Mucosa of gallbladder (tissue), 1 donor: ENCODE results near the gene S1PR5. TPM values are rescaled to one million over a fixed set of nuclear protein-coding genes. Genes with fewer than 3 reads are reported as not detected.
"Not testable (repeated sequence)": the region's sequence is repeated elsewhere in the genome, so short reads cannot be mapped to it uniquely, and the experiment has no call there.

ENCODE experiments used
- DNase-seq: peaks from one replicate; pipeline ENCODE4 v3.0.0-alpha.2; 2020; ENCODE audit warnings: low spot score
- total RNA-seq: library from RNA; stranded (reverse); gene quantifications from one replicate; pipeline ENCODE4 v1.2.1, GENCODE V29; 2021
- donor health status: DM: no; HTN: no; CAD: no.

S1PR5 gene, protein sequence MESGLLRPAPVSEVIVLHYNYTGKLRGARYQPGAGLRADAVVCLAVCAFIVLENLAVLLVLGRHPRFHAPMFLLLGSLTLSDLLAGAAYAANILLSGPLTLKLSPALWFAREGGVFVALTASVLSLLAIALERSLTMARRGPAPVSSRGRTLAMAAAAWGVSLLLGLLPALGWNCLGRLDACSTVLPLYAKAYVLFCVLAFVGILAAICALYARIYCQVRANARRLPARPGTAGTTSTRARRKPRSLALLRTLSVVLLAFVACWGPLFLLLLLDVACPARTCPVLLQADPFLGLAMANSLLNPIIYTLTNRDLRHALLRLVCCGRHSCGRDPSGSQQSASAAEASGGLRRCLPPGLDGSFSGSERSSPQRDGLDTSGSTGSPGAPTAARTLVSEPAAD
- total RNA-seq: 0.20 TPM

DNA sequence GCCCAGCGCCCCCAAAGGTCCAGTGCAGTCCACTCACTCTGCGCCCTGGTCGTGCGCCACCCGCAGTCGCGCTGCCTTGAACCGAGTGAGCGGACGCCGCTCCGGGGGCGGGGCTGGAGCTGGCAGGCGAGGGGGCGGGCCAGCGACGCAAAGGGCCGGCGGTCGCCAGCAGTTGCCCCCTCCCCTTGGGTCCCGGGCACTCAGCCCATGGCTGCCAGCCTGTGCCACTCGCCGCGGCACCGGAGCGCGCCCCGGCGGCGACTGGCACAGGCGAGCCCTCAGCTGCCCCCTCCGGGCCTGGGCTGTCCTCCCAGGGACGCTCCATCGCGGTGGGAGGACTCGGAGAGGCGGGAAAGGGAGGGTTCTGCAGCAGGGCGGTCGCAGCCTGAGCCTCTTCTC is at the start of gene S1PR5:
Gene S1PR5, minus strand, starts transcription at position 87 of the 399 bp plus-strand sequence. CDS start 2,436 bp downstream, outside the sequence.
- no peak for DNase-seq

DNA sequence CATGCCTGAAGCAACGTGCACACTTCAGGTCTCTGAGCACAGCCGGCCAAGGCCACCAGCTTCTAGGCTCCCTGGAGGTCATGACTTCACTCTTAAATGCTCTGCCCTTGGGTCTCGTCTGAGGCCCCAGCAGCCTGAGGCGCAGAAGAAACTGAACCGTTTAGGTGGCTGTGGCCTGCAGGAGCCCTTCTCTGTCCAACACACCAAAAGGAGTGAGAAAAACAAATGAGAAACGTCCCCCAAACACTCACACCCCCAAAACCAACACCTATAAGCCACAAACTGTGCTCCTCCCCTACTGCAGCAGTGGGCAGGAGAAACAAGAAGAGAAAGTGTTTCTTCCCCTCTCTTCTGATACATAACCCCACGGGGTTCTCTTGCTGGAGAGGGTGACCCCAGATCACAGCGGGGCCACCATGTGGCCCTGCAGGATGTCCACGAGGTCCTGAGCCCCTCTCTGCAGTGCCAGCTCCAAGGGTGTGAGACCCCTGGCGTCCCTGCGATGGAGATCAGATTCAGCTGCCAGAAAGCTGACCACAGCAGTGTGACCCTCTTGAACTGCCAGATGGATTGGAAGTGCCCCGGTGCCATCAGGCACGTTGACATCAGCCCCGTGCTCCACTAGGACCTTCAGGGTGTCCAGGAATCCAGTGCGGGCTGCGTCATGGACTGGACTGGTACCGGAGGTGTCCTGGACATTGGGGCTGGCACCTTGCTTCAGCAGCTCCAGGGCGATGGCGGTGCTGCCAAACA is 49.6 kb upstream of the S1PR5 start:
- no peak for DNase-seq

DNA sequence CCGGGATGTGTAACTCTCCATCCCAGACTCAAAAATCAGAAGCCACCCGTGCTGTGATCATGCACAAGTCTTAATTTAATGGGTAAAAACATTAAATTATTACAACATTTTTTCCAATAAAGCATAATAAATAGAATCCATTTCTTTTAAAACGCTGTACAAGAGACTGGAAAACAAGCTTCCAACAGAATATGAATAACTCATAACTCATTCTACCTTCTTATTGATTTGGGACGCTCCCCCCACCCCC is 49.1 kb upstream of the S1PR5 start:
- DNase-seq: no peak

DNA sequence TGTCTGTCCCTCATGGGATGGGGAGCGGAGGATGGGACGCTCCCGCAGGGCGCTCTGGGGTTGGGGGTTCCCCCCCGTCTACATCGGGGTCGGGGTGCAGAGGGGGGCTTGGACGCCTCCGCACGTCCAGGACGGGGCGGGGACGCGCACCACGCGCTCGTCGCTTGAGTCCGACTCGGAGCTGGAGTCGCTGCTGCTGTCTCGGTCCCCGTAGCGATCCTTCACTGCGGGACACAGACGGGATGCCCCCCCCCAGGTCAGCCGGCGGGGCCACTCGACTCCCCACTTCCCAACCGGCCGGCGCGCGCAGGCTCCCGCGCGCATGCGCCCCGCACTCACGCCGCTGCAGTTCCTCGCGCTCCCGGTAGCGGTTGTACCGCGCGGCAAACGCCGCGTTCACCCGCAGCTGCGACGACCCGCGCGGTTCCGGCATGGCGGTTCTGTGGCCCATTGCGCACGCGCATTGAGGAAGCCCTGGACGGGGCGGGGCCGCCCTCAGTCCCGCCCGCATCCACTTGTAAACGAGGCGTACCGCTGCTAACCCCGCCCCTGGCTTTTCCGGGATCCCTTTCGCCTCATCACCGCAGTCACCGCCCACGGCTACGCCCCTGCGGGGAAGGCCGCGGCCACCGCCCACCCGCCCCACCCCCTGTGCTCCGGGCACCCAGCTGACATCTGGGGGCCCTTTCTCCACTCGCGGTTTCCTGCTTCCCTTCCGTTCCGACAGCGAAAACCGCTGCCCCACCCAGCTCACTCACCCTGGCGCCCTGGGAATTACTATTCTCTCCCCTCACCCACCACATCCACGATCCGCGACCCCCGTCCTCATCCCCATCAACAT is 48.5 kb upstream of the S1PR5 start, which contains the start of gene KRI1:
Gene KRI1, minus strand, starts transcription at position 444 of the 841 bp plus-strand sequence. Its CDS starts 11 bp downstream, at position 433.
- DNase-seq: peak; percentile 99

DNA sequence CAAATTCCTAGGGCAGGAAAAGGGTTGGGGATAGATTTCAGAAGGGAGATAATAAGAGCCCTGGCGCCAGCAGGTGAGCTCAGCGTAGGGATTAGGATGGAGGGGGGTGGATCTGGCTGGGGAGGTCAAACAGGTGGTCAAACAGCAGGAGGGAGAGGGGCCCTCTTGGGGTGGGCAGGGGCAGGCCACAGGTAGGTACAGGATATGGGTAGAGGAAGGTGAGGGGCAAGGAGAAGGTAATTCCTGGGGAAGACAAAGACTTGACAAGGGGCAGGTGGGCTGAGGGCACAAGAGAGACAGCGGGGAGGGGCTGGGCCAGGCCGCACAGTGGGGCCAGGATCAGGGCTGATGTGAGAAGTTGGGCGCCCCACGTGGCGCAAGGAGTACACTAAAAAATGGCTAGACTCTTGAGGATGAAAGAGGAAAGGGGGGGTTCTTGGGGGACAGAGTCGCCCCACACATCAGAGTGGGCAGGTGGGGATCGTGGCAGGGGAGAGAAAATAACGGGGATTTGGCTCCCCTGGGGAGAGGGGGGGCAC is 47.9 kb upstream of the S1PR5 start:
- DNase-seq: no peak

DNA sequence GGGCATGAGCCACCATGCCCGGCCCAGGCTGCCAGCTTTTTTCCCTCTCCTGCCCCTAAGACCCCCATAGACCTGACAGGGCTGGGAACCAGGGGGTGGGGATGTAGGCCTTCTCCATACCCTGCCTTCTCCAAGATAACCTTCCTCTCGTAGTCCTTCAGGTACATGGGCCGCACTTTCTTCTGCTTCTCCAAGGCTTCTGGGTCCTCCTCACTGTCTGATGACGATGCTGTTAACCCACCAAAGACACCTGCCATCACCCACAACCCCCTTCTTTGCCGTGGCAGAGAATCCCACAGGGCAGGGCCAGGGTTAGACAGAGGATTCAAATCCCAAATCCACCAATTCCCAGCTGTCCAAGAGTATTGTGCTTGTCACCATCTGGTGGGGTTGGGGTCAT is 45.4 kb upstream of the S1PR5 start:
- DNase-seq: no peak

DNA sequence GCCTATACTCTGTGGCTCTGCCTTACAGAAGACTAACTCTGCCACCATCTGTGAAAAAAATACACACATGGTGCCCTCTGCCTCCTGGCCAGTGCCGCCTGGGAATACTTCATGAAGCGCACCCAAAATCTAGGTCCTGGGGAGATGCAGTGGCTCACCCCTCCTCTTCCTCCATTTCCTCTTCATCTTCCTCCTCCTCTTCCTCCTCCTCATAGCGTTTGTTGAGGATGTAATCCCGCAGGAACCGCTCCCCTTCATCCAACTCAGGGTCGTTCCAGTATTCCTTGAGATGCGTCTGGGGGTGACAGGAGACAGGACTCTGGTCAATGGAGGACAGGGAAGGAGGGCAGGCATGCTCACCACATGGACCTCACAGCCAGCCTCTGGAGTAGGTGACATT is 42.9 kb upstream of the S1PR5 start:
- no peak for DNase-seq

DNA sequence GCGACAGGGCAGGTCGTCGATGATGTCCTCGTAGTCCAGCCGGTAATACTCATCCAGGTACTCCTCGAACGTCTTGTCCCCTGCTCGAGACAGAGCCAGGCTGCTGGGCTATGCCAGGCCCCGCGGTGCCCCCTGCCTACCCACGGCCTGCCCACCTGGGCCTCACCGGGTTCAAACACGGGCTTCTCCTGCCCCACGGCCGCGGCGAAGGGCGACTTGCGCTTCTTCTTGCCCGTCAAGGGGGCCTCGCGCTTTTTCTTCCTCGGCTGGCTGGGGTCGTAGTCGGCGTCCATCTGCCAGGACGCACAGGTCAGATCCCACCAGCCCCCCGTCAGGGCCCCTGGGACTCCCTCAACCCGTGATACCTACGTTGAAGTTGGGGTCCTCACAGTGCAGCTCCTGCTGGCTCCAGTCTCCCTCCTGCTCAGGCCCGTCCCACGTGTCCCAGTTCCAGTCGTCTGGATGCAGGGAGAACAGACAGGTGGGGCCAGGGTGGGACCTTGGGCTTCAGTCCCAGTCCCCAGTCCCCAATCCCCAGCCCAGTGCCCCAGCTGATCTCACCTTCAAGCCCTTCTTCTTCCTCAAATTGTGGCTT is 40.5 kb upstream of the S1PR5 start:
- DNase-seq: no peak

DNA sequence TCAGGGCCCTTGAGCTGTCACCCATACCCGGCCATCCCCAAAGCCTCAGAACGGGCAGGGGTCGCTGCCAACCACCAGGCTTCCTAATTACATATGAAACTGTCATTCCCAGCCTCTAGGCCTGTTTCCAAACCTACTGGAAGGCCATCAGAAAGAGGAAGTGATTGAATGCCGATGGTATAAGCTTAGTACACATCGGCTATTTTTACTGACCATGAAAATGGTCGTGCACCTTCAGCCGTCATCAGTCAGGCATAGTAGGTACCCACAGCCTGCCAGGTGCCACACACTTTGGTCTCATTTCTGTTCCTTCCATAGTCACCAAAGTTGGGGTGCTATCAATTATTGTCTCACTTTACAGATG is 38.3 kb upstream of the S1PR5 start:
- no peak for DNase-seq

DNA sequence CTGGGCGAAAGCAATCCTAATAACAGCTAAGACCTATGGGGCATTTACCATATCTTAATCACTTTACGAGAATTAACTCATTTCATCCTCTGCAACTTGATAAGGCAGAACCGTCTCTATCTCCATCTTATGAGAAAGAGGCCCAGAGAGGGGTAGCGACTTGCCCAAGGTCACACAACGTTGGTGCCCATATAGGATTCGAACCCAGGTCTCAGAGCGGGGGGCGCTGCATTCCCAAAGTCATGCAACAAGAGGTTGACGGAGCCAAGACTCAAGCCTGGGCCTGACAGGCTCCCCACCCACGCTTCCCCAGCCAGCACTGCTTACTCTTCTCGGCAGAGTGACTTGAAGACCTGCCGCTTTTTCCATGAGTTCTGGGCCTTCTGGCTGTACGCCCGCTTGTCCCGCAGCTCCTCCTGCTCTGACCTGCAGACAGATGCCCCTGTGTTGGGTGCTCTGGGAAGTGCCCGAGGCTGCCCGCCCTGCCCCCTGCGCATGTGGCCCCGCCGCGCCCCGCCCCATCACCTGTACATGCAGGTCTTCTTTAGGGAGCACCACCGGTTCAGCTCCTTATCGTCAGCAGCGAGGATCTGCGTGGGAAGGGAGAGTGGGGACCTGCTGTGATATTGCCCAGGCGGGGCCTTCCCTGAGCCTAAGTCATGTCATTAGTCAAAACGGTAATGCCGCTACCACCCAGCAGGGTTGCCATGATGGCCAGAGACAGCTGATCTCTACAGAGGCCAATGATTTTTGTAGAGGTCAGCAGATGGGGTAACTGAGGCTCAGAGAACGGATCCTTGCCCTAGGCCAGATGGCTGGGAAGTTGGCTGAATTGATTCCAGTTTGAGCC is 37.7 kb upstream of the S1PR5 start:
- no peak for DNase-seq

DNA sequence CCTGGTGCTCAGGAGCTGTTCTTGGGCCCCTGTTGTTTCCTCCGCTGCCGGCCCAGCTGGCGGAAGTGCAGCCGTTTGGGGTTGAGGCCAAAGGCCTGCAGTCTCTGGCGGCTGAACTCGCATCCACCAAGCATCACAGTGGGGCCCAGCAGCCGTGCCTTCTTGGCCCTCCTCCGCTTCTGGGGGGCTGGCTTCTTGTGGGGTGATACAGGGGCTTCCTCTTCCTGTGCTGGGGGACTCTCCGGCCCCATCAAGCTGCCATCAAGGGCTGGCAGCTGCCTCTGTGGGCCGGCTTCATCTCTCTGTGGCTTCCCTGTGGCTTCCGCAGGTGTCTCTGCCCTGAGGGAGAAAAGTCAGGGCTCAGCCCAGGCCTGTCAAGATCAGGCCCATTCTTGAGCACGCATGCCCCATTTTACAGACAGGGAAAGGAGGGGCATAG is 36.7 kb upstream of the S1PR5 start:
- DNase-seq: no peak

DNA sequence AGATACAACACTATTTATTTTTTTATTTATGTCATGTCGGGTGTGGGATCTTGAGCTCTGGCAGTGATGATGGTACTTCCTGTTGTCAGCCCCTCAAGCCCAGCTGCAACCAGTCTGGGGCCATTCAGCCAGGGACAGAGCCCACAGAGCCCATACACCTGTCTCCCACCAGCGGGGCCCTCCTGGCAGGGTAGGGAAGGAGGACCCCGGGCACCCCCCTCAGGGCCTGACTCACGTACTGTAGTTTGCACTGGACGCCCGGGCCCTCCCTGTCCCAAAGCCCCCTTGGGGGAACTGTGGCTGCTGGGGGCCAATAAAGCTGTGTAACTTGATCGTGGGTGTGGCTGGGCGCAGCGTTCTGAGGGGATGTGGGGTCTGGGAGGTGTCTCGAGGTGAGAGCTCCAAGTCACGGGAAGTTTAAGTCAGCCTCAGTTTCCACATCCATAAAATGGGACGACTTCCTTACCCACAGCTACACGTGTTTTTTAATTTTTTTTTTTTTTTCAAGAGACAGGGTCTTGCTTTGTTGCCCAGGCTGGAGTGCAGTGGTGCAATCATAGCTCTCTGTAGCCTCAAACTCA is 35.9 kb upstream of the S1PR5 start:
- DNase-seq: no peak

DNA sequence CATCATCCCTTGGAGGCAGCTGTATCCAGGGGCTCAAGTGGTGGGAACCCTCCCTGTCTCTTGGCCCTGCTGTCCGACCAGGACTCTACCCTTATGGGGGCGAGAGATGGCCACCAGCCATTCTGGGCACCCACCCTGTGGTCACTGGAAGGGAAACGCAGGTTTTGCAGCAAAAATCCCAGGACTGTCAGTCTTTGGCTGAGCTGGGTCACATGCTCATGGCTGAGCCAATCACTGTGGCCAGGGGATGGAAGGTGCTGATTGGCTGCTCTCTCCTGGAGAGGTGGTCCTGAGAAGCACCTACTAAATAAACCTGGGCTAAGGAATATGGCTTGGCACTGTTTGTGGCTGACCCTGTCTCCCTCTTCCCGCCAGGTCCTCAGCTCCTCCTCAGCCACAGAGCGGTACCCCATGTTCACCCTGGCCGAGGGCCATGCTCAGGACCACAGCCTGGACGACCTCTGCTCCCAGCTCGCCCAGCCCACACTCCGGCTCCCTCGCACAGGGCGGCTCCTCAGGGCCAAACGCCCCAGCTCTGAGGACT is 35.3 kb upstream of the S1PR5 start:
- DNase-seq: no peak

DNA sequence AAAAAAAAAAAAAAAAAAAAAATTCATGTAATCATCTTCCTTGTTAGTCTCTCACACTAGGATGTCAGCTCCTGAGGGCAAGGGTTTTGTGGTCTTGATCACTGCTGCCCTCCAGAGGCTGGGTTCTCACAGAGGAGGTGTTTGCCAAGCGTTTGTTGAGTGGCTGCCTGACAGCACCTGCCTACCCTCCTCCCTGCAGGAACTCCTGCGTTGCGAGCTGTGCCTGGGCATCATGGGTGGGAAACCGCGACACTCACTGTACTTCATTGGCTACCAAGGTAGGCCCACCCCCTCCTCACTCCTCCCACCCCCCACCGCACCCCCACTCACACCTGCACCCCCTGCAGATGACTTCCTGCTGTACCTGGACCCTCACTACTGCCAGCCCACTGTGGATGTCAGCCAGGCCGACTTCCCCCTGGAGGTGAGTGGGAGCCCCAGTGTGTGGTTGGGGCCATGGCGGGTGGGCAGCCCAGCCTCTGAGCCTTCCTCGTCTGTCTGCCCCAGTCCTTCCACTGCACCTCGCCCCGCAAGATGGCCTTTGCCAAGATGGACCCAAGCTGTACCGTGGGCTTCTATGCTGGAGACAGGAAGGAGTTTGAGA is 34.6 kb upstream of the S1PR5 start:
- DNase-seq: no peak

DNA sequence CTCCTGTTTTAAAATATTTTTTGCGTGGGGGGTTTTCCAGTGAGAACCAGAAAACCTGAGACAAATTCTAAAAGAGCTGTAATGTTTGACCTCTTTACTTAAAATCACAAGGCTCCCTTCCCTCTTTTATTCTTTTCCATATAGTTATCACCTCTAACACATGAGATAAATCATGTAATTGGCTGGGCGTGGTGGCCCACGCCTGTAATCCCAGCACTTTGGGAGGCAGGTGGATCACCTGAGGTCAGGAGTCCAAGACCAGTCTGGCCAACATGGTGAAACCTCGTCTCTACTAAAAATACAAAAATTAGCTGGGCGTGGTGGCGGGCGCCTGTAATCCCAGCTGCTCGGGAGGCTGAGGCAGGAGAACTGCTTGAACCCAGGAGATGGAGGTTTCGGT is 33.8 kb upstream of the S1PR5 start:
- not testable (repeated sequence) for DNase-seq

DNA sequence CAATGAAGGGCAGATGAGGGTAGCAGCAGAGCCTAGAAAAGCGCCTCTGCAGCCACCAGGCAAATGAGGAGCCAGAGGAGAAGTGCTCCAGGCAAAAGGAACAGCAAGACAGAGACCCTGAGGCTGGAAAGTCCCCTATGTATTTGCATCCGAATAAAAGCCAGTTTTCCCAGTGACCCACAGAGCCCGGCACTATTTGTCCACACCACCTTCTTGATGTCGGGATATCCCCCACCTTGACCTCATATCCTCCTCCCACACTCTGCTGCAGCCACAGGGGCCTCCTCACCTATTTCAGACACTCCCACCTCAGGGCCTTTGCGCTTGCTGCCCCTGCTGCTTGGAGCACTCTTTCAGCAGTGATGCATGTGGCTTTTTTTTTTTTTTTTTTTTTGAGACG is 33.1 kb upstream of the S1PR5 start:
- DNase-seq: no peak

DNA sequence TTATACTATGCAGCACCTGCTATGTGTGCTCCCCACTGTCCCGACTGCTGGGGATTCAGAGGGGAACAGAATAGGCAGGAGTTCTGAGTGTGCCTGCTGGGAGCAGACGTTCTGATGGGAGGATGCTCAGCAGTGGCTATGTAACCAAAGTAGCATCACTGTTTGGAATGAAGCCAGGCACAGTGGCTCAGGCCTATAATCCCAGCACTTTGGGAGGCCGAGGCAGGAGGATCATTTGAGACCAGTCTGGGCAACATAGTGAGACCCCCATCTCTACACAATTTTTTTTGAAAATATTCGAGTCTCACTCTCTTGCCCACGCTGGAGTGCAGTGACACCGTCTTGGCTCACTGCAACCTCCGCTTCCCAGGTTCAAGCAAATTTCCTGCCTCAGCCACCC is 32.5 kb upstream of the S1PR5 start:
- DNase-seq: no peak

DNA sequence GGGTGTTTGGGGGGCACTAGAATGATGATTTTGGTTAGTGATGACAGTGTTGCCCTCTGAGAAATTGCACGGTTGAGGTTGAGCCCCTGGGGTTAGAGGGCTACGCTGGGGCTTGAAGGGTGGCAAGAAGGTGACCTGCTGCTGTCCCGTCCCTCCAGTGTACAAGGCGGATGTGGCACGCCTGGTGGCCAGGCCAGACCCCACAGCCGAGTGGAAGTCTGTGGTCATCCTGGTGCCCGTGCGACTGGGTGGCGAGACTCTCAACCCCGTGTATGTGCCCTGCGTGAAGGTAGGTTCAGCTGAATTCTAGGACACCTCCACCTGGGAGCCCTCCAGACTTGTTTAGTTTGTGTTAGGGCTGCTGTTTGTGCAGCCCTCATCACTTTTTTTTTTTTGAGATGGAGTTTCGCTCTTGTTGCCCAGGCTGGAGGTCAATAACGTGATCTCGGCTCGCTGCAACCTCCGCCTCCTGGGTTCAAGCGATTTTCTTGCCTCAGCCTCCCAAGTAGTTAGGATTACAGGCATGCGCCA is 31.6 kb upstream of the S1PR5 start:
- no peak for DNase-seq

DNA sequence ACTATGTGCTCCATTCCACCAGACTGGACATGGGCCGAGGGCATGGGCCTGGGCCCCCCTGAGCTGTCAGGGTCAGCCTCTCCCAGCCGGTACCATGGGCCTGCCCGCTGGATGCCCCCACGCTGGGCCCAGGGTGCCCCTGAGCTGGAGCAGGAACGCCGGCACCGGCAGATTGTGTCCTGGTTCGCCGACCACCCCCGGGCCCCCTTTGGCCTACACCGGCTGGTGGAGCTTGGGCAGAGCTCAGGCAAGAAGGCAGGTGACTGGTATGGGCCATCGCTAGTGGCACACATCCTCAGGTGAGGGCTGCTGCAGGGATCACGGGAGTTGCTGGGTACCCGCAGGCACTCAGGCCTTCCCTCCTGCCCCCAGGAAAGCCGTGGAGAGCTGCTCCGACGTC is 29.6 kb upstream of the S1PR5 start:
- no peak for DNase-seq
